Fibroblast of gingiva (primary cell): ENCODE results near the gene ARFIP1.
"Not testable (repeated sequence)": the region's sequence is repeated elsewhere in the genome, so short reads cannot be mapped to it uniquely, and the experiment has no call there.

Experiments
- DNase-seq: peaks from one replicate; pipeline ENCODE4 v3.0.0-alpha.2; 2011; ENCODE audit warnings: low read depth

ARFIP1 gene

DNA sequence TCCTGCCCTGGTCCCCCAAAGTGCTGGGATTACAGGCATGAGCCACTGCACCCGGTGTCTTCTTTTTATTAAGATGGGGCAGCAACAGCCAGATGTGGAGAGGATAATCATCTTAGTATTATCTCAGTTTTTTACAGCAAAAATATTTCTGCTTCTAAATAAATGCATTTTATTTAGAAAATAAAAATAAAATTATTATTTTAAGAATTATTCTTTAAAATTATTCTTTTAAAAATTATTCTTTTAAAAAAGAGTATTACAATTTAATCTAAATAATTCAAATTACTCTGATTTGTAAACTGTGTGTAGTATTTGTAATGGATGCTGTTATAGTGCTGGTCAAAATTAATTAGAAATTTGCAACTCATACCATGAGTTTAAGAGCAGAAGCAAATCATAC is 67.6 kb downstream of the ARFIP1 start:
- DNase-seq = no peak

GRCh38 chr4:152848508-152848907 is 68.8 kb downstream of the ARFIP1 start:
- no peak for DNase-seq

GRCh38 chr4:152849350-152849749 is 69.6 kb downstream of the ARFIP1 start:
- no peak for DNase-seq

- peak; percentile 9 for DNase-seq
Measured at GRCh38 chr4:152850377-152850776, 70.6 kb downstream of the ARFIP1 start.

- no peak for DNase-seq
Measured at GRCh38 chr4:152851226-152851625, 71.5 kb downstream of the ARFIP1 start.

- DNase-seq = no peak
Measured at GRCh38 chr4:152853293-152853692, 73.5 kb downstream of the ARFIP1 start.

DNA sequence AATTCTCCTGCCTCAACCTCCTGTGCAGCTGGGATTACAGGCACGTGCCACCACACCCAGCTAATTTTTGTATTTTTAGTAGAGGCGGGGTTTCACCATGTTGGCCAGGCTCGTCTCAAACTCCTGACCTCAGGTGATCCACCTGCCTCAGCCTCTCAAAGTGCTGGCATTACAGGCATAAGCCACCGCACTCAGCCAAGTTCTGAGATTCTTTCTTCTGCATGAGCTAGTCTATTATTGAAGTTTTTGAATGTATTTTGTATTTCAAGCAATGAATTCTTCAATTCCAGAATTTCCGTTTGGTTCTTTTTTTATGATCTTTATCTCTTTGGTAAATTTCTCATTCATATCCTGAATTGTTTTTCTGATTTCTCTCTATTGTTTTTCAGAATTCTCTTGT is 74.3 kb downstream of the ARFIP1 start:
- not testable (repeated sequence) for DNase-seq

DNA sequence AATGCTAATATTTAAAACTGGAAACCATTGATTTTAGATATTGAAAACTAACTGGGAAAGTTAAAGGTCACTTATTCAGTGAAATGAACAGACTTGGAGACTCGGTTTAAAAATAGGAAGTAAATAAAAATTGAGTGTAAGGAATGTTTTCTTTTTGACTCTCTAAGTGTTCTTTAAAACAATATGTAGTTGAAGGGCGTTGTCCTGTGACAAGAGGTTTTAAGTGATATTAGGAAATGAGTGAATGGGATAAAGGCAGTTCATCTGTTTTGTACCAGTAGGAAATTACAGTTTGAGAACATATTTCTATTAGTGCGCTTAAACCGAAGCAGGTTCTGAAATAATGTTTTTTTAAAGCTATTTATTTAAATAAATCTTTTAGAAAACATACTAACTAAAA is 77.2 kb downstream of the ARFIP1 start:
- DNase-seq = no peak

GRCh38 chr4:152858934-152859333 is 79.2 kb downstream of the ARFIP1 start:
- no peak for DNase-seq

- DNase-seq = peak; percentile 4
Measured at GRCh38 chr4:152860046-152860445, 80.3 kb downstream of the ARFIP1 start.

- no peak for DNase-seq
Measured at GRCh38 chr4:152862608-152863007, 82.9 kb downstream of the ARFIP1 start.

DNA sequence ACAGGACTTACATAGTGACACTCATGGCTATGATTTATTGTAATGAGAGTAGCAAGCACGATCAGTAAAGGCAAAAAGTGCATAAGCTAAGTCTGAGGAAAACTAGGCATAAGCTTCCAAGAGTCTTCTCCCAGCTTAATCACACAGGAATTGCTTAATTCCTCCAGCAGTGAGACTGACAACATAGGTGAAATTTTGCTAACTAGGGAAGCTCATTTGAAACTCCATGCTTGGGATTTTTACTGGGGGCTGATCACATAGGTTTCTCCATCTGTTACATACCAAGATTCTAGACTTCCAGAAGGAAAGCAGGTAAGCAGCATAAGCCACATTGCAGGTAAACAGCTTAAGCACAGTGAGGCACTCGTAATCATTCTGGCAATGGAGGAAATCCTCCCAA is 84.6 kb downstream of the ARFIP1 start:
- DNase-seq = no peak

- DNase-seq = not testable (repeated sequence)
Measured at GRCh38 chr4:152866432-152866993, 86.8 kb downstream of the ARFIP1 start.

GRCh38 chr4:152870606-152871005 is 90.9 kb downstream of the ARFIP1 start:
- DNase-seq = no peak

- DNase-seq = no peak
Measured at GRCh38 chr4:152875261-152875660, 95.5 kb downstream of the ARFIP1 start.

DNA sequence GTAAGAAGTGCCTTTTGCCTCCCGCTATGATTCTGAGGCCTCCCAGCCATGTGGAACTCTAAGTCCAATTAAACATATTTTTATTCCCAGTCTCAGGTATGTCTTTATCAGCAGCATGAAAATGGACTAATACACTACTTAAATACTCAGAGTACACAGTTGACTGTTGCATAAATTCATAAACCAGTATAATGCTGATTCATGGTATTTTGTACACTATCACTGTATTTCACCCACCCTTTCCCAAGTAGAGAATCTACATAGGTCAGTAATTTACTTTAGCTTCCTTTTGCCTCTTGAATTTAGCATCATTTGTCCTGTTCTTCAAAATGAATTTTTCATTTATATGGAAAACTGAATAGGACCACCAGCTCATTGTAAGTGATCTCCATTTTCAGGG is 98.1 kb downstream of the ARFIP1 start:
- no peak for DNase-seq

DNA sequence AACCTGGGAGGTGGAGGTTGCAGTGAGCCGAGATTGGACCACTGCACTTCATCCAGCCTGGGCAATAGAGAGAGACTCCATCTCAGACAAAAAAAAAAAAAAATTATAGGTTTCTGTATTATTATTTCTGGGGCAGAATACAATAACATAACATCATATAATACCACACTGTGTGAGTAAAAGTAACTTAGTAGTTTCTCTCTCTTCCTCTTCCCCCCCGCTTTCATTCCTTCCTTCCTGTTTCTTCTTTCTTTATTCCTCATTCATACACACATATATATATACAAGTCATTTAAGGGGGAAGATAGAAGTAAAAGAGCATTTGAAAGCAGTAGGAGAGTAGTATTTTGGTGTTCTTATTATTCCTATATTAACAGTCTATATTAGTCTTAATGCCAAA is 100.5 kb downstream of the ARFIP1 start:
- DNase-seq = no peak

- DNase-seq = no peak
Measured at GRCh38 chr4:152881974-152882373, 102.2 kb downstream of the ARFIP1 start.

DNA sequence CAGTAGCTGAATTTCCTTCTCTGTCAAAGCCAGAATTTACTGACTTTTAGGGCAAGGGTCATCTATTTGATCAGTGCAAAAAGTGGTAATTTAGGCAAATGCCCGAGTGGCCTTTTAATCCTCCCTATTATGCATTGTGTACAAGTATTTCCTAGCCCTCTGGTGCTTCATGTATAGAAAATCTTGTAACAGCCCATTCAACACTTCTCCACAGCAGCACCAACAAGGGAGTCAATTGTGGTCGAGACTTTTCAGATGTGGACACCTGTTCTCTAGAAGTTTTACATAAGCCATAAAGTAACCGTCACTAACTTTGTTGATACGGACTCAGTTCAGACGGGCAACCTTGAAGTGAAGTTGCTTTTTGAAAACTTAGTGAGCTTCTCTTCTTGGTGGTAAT is 105.4 kb downstream of the ARFIP1 start:
- DNase-seq = no peak

GRCh38 chr4:152886201-152886600 is 106.4 kb downstream of the ARFIP1 start:
- no peak for DNase-seq

- no peak for DNase-seq
Measured at GRCh38 chr4:152887981-152888380, 108.2 kb downstream of the ARFIP1 start.

DNA sequence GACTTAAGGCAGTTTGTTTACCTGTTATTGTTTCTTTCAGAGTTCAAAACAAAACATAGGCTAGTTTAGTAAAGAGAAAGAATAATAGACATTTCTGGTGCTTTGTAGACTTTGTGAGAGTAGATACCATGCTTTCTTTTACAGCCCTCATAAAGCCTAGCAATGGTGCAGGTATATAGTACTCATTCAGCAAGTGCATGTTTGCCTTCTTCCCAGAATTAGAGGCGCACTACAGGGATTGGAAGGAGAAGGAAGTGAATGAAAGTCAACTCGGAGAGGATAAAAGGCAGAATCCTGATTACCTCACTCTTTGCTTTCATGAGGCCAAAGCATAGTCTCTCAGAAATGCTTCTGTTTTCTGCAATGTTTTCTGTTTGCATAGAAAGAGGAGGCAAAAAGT is 113.2 kb downstream of the ARFIP1 start:
- no peak for DNase-seq

DNA sequence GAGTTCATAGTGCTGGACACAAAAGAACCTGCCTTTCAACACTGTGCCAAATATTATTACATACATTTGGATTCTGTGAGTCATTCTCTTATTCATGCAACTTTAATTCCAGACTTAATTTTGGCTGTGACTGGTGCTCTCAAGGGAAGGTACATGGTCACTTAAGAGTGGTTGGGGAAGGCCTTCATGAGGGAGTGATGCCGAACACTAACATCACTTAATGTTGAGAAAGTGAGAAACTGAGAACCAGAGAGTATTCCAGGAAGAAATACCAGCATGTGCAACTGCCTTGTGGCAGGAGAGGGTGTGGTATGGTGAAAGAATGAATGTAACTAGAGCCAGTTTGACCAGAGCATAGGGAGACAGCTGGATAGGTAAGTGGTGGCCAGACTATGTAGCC is 114.9 kb downstream of the ARFIP1 start:
- DNase-seq = peak; percentile 63

- DNase-seq = peak; percentile 67
Measured at GRCh38 chr4:152896811-152897210, 117.1 kb downstream of the ARFIP1 start.

- DNase-seq = not testable (repeated sequence)
Measured at GRCh38 chr4:152898133-152898532, 118.4 kb downstream of the ARFIP1 start.
